Panc1 (cell line): ENCODE measurements around the gene GALNT14. TPM values are rescaled to one million over a fixed set of nuclear protein-coding genes. Genes with fewer than 3 reads are reported as not detected.

Experiments
- ATAC-seq: fragments of 200-7000 bp; cut with Tn5 transposase; 2 replicates; pipeline ENCODE4 v1.9.1; 2020; ENCODE audit warnings: mild to moderate bottlenecking, moderate library complexity
- BruUV-seq: library from RNA; stranded (reverse); fragments of 400-500 nt; replicated peaks from 2 replicates; lab custom pipeline; 2021; lab: Mats Ljungman, UMichigan
- CTCF ChIA-PET: fragments of 300-600 bp; sonication (Branson Sonifier 250); formaldehyde crosslinking; loops from one replicate; lab custom pipeline; 2022; ENCODE audit warnings: antibody characterized with exemption; lab: Charles Lee
- POLR2A ChIA-PET: fragments of 300-600 bp; sonication (Branson Sonifier 250); formaldehyde crosslinking; loops from one replicate; lab custom pipeline; 2022; ENCODE audit warnings: antibody characterized with exemption; lab: Charles Lee
- DNase-seq: peaks from one replicate; pipeline ENCODE4 v3.0.0-alpha.2; 2010; ENCODE audit warnings: low read depth, low spot score
- H3K27ac ChIP-seq: 2 replicates; pipeline ENCODE4 v1.5.1; 2011; ENCODE audit warnings: mild to moderate bottlenecking, low read length, inconsistent platforms
- H3K27me3 ChIP-seq: fragments of 200-500 bp; sonication (Bioruptor generic); 2 replicates; pipeline ENCODE4 v1.6.0; 2014; ENCODE audit warnings: low read length, inconsistent platforms; ENCODE audit not compliant: control insufficient read depth, insufficient read depth
- H3K36me3 ChIP-seq: fragments of 200-500 bp; sonication (Bioruptor generic); 2 replicates; pipeline ENCODE4 v1.5.1; 2014; ENCODE audit warnings: inconsistent platforms, mild to moderate bottlenecking, low read length, moderate library complexity; ENCODE audit not compliant: control insufficient read depth, insufficient read depth
- H3K4me1 ChIP-seq: 2 replicates; pipeline ENCODE4 v1.5.1; 2011; ENCODE audit warnings: inconsistent platforms, mild to moderate bottlenecking, low read length, moderate library complexity; ENCODE audit not compliant: control insufficient read depth, insufficient read depth
- H3K4me3 ChIP-seq, 2 experiments: 2 replicates each; pipeline ENCODE4 v1.5.1; 2011 to 2012; ENCODE audit warnings: low read depth in 2 of 2, low read length in 2 of 2, mild to moderate bottlenecking in 2 of 2, inconsistent platforms in 1 of 2, moderate library complexity in 1 of 2
- H3K9me3 ChIP-seq: fragments of 200-500 bp; sonication (Bioruptor generic); 2 replicates; pipeline ENCODE4 v1.5.1; 2014; ENCODE audit warnings: low read depth, mild to moderate bottlenecking, inconsistent platforms, low read length, moderate library complexity; ENCODE audit not compliant: control insufficient read depth, insufficient read depth
- CTCF ChIP-seq: fragments of 450-650 bp; IDR thresholded peaks from 2 replicates; pipeline ENCODE4 v1.5.1; 2017; ENCODE audit warnings: mild to moderate bottlenecking
- POLR2AphosphoS5 ChIP-seq: IDR thresholded peaks from 2 replicates; pipeline ENCODE4 v1.6.1; 2012; ENCODE audit warnings: mild to moderate bottlenecking, low read depth, low read length, moderate library complexity
- REST ChIP-seq, 2 experiments: IDR thresholded peaks; 2 replicates each; pipeline ENCODE4 v1.6.1; 2011 to 2012; ENCODE audit warnings: low read depth in 2 of 2, control low read depth in 1 of 2, low read length in 1 of 2, mild to moderate bottlenecking in 1 of 2, moderate library complexity in 1 of 2; ENCODE audit not compliant: insufficient read depth in 1 of 2
- SIN3A ChIP-seq: IDR thresholded peaks from 2 replicates; pipeline ENCODE4 v1.6.1; 2012; ENCODE audit warnings: low read depth, mild to moderate bottlenecking, low read length, moderate library complexity, borderline replicate concordance; ENCODE audit not compliant: insufficient read depth
- TCF7L2 ChIP-seq: IDR thresholded peaks from 2 replicates; pipeline ENCODE4 v1.6.1; 2011; ENCODE audit warnings: mild to moderate bottlenecking, low read depth, low read length, inconsistent platforms
- in situ Hi-C: cut with HindIII; loops from 2 replicates; pipeline ENCODE4 v1.10.0; 2016; ENCODE audit warnings: low sequenced_read_pairs, low pct_unique_long_range_greater_than_20kb
- intact Hi-C: fragments of 100-400 bp; cut with micrococcal nuclease; formaldehyde crosslinking; loops from one replicate; pipeline ENCODE4 v1.10.0; 2022; ENCODE audit not compliant: unreplicated experiment
- total RNA-seq: library from RNA; stranded (reverse); gene quantifications from one replicate; pipeline ENCODE4 v1.2.1, GENCODE V29; 2021; ENCODE audit not compliant: unreplicated experiment

The GALNT14 gene
- total RNA-seq, 1 experiment from 2014 or later = 0.67 TPM

- intact Hi-C loops = no loop called here
- POLR2A ChIA-PET = no interaction called here
These were observed 71.7 kb downstream of the GALNT14 start for GRCh38 chr2:31066551-31066950.

DNA sequence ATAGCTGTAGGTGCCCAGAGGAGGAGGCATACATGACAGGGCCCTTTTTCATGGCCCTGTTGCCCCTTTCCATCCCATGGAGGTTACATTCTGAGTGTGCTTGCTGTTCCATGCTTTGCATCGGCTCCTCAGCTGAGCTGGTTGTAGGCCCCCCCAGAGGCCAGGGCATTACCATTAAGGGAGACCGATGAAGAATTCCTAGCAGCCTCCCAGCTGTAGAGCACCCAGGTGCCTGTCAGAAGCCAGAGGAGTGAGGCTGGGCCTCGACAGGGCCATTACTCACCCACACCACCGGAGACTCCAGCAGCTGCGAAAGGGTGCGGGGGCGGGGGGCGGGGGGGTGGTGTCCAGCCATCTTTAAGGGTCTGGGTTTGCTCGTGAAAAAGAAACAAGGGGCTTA is 72.2 kb downstream of the GALNT14 start:
- TF ChIP-seq REST (IDR thresholded peaks at IDR 0.05; ENCODE audit: insufficient read depth in 1 of 2, low read depth in 2 of 2, low read length in 1 of 2) (no peak), CTCF (no peak), POLR2AphosphoS5 (no peak), SIN3A (no peak), TCF7L2 (no peak)
- ChIA-PET CTCF (no interaction called here), POLR2A (no interaction called here)
- H3K9me3 ChIP-seq = no peaks in the 10 kb centered on the region
- ATAC-seq (no peak), DNase-seq (no peak)
- intact Hi-C loops (no loop called here), in situ Hi-C loops (no loop called here)
- no TSS peak for BruUV-seq
- H3K4me3 ChIP-seq = no peak overlapping the region
- no peaks in the 10 kb centered on the region for H3K4me1 ChIP-seq
- H3K27me3 ChIP-seq = no peaks in the 10 kb centered on the region
- no peaks in the 10 kb centered on the region for H3K36me3 ChIP-seq
- H3K27ac ChIP-seq = no peak overlapping the region

More at GRCh38 chr2:31066551-31066950, 71.7 kb downstream of the GALNT14 start:
- TF ChIP-seq POLR2AphosphoS5 (no peak), TCF7L2 (no peak), SIN3A (no peak)
- no peaks in the 10 kb centered on the region for H3K4me1 ChIP-seq
- no TSS peak for BruUV-seq
- ATAC-seq (no peak), DNase-seq (no peak)
- H3K36me3 ChIP-seq = no peaks in the 10 kb centered on the region
- H3K27me3 ChIP-seq = no peaks in the 10 kb centered on the region
- CTCF ChIA-PET = no interaction called here
- no peak overlapping the region for H3K27ac ChIP-seq
- in situ Hi-C loops = no loop called here
- no peaks in the 10 kb centered on the region for H3K9me3 ChIP-seq
- H3K4me3 ChIP-seq = no peak overlapping the region

DNA sequence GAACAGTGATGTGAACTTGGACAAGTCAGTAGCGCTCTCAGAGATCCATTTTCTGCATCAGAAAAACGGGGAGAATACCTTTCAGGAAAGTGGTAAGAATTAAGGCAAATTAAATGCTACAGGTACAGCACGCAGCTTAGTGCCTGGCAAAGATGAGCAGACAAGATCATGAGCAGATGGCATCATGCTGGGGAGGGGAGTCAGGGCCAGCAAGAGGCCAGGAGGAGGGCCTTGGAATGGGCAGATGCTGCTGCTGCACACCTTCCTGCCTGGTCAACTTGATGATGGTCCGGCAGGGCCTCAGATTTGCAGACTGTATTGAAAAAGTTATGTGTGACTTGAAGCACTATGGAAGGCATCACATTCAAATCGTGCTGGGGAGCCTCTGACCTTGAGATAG is 72.9 kb downstream of the GALNT14 start:
- CTCF ChIA-PET = no interaction called here
- in situ Hi-C loops (no loop called here), intact Hi-C loops (no loop called here)
- DNase-seq = no peak
- Histone ChIP-seq H3K9me3 (no peaks in the 10 kb centered on the region), H3K4me1 (no peaks in the 10 kb centered on the region), H3K4me3 (no peak overlapping the region), H3K27ac (no peak overlapping the region), H3K36me3 (no peaks in the 10 kb centered on the region), H3K27me3 (no peaks in the 10 kb centered on the region)
- no peak for TF ChIP-seq SIN3A
- no TSS peak for BruUV-seq
- ATAC-seq = no peak
- POLR2A ChIA-PET = no interaction called here
